Measurements from ENCODE around the gene MOXD1.

DNA sequence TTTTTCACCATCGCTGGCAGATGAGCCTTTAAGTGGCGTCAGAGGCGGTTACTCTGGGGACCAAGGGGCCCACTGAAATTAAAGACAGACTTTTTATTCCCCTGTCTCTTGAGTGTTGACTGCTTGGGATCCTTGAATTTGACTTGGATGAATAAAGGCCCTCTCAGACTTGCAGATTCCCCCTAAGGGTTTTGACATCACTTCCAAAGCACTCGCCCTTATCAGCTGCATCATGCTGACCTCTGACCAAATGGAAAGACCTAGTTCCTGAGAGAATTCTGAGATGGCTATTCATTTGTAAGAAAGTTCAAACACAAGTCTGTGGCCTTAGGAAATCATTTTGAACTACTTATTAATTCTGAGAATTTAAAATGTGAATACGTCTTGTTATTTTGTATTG is 13.5 kb upstream of the MOXD1 start:
- no peak for TF ChIP-seq POLR2A (IDR thresholded peaks at IDR 0.05)
- TF ChIP-seq, protein P1, sequence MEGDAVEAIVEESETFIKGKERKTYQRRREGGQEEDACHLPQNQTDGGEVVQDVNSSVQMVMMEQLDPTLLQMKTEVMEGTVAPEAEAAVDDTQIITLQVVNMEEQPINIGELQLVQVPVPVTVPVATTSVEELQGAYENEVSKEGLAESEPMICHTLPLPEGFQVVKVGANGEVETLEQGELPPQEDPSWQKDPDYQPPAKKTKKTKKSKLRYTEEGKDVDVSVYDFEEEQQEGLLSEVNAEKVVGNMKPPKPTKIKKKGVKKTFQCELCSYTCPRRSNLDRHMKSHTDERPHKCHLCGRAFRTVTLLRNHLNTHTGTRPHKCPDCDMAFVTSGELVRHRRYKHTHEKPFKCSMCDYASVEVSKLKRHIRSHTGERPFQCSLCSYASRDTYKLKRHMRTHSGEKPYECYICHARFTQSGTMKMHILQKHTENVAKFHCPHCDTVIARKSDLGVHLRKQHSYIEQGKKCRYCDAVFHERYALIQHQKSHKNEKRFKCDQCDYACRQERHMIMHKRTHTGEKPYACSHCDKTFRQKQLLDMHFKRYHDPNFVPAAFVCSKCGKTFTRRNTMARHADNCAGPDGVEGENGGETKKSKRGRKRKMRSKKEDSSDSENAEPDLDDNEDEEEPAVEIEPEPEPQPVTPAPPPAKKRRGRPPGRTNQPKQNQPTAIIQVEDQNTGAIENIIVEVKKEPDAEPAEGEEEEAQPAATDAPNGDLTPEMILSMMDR (IDR thresholded peaks at IDR 0.05), result no peak
